SK-N-SH (cell line): ENCODE measurements around the gene HCN1. TPM values are rescaled to one million over a fixed set of nuclear protein-coding genes. Genes with fewer than 3 reads are reported as not detected.
"Not testable (repeated sequence)": the region's sequence is repeated elsewhere in the genome, so short reads cannot be mapped to it uniquely, and the experiment has no call there.

ENCODE experiments used
- CTCF ChIA-PET: fragments of 300-600, 350-600 bp; formaldehyde crosslinking; extraction: SDS; loops from one replicate; lab custom pipeline; 2021; lab: Yijun Ruan, JAX
- POLR2A ChIA-PET: fragments of 350-600 bp; sonication (Branson Sonifier 250); formaldehyde crosslinking; extraction: SDS; loops from one replicate; lab custom pipeline; 2020; ENCODE audit warnings: antibody characterized with exemption, inconsistent platforms; lab: Yijun Ruan, JAX
- DNase-seq: peaks from one replicate; pipeline ENCODE4 v3.0.0; 2012
- H2AFZ ChIP-seq: fragments of 200-600 bp; sonication (generic); 2 replicates; pipeline ENCODE4 v1.8.1; 2016; ENCODE audit warnings: antibody characterized with exemption, mild to moderate bottlenecking, low read depth
- H3F3A ChIP-seq: fragments of 200-600 bp; sonication (generic); replicated peaks from 2 replicates; pipeline ENCODE3; 2016; ENCODE audit warnings: antibody characterized with exemption, mild to moderate bottlenecking; ENCODE audit not compliant: insufficient read depth
- H3K27ac ChIP-seq, 2 experiments: fragments of 200-500 bp in 1 of 2; fragments of 200-600 bp in 1 of 2; sonication (Bioruptor generic) in 1 of 2; sonication (generic), shearing (Covaris generic) in 1 of 2; 2 replicates each; pipeline versions ENCODE4 v1.5.1 to v1.6.1; 2014 to 2016; ENCODE audit warnings: low read depth in 2 of 2, inconsistent platforms in 1 of 2, low read length in 1 of 2, mild to moderate bottlenecking in 1 of 2, mixed read lengths in 1 of 2
- H3K27me3 ChIP-seq: fragments of 200-600 bp; sonication (generic), shearing (Covaris generic); 2 replicates; pipeline ENCODE4 v1.6.1; 2016; ENCODE audit warnings: mixed run types; ENCODE audit not compliant: insufficient read depth
- H3K36me3 ChIP-seq, 2 experiments: fragments of 200-500 bp in 1 of 2; fragments of 200-600 bp in 1 of 2; sonication (Bioruptor generic) in 1 of 2; sonication (generic) in 1 of 2; replicated peaks in 1 of 2; 2 replicates each; pipeline versions ENCODE3 to v1.5.1; 2014 to 2016; ENCODE audit warnings: low read length in 1 of 2, mild to moderate bottlenecking in 1 of 2; ENCODE audit not compliant: insufficient read depth in 2 of 2, control insufficient read depth in 1 of 2
- H3K4me1 ChIP-seq, 2 experiments: fragments of 200-500 bp in 1 of 2; fragments of 200-600 bp in 1 of 2; sonication (Bioruptor generic) in 1 of 2; sonication (generic), shearing (Covaris generic) in 1 of 2; 2 replicates each; pipeline versions ENCODE4 v1.5.1 to v1.6.1; 2014 to 2016; ENCODE audit warnings: low read depth in 1 of 2, low read length in 1 of 2, mixed run types in 1 of 2; ENCODE audit not compliant: insufficient read depth in 2 of 2, control insufficient read depth in 1 of 2
- H3K4me2 ChIP-seq: fragments of 200-600 bp; sonication (generic), shearing (Covaris generic); 2 replicates; pipeline ENCODE4 v1.6.1; 2017; ENCODE audit warnings: mixed run types
- H3K4me3 ChIP-seq, 2 experiments: fragments of 200-500 bp in 1 of 2; fragments of 200-600 bp in 1 of 2; sonication (Bioruptor generic) in 1 of 2; sonication (generic), shearing (Covaris generic) in 1 of 2; 2 replicates each; pipeline versions ENCODE4 v1.5.1 to v1.8.1; 2014 to 2016; ENCODE audit warnings: low read depth in 2 of 2, inconsistent platforms in 1 of 2, low read length in 1 of 2, mild to moderate bottlenecking in 1 of 2, mixed read lengths in 1 of 2, moderate library complexity in 1 of 2
- H3K79me2 ChIP-seq: fragments of 200-600 bp; sonication (generic); 2 replicates; pipeline ENCODE4 v1.8.1; 2017; ENCODE audit warnings: mild to moderate bottlenecking; ENCODE audit not compliant: insufficient read depth
- H3K9ac ChIP-seq: fragments of 200-600 bp; sonication (generic); 2 replicates; pipeline ENCODE4 v1.6.1; 2017; ENCODE audit warnings: mixed run types
- H3K9me2 ChIP-seq: fragments of 200-600 bp; sonication (generic); 2 replicates; pipeline ENCODE4 v1.6.1; 2017; ENCODE audit warnings: mixed run types
- H3K9me3 ChIP-seq: fragments of 200-600 bp; sonication (generic); 2 replicates; pipeline ENCODE4 v1.6.1; 2017; ENCODE audit warnings: mixed run types, mild to moderate bottlenecking, moderate library complexity
- H4K20me1 ChIP-seq: fragments of 200-600 bp; sonication (generic); 2 replicates; pipeline ENCODE4 v1.6.1; 2017; ENCODE audit warnings: mild to moderate bottlenecking, mixed run types; ENCODE audit not compliant: insufficient read depth
- EP300 ChIP-seq, 2 experiments: IDR thresholded peaks; 2 replicates each; pipeline versions ENCODE4 v1.4.0 to v1.6.1; 2012; ENCODE audit warnings: borderline replicate concordance in 1 of 2, low read depth in 1 of 2, low read length in 1 of 2
- GATA2 ChIP-seq: sonication (generic); formaldehyde crosslinking; IDR thresholded peaks from 2 replicates; pipeline ENCODE4 v1.5.0; 2020; ENCODE audit warnings: mild to moderate bottlenecking, missing genetic modification reagents
- JUND ChIP-seq: IDR thresholded peaks from 2 replicates; pipeline ENCODE4 v1.4.0; 2012
- NFIC ChIP-seq: IDR thresholded peaks from 2 replicates; pipeline ENCODE4 v1.4.0; 2012; ENCODE audit warnings: borderline replicate concordance
- RCOR1 ChIP-seq: fragments of 150-350 bp; IDR thresholded peaks from 2 replicates; pipeline ENCODE4 v1.6.1; 2017; ENCODE audit warnings: antibody characterized with exemption, low read length
- USF2 ChIP-seq: fragments of 150-350 bp; IDR thresholded peaks from 2 replicates; pipeline ENCODE4 v1.6.1; 2017; ENCODE audit warnings: antibody characterized with exemption, low read length, low read depth, borderline replicate concordance
- YY1 ChIP-seq: IDR thresholded peaks from 2 replicates; pipeline ENCODE4 v1.4.0; 2012; ENCODE audit warnings: low read depth, mild to moderate bottlenecking
- WGBS: methylation state at CpG from one replicate; pipeline ENCODE4 v1.1.6; 2017; ENCODE audit warnings: low lambda C conversion rate; 5-methylcytosine and 5-hydroxymethylcytosine counted together
- polyA plus RNA-seq, 3 experiments: library from polyadenylated mRNA; depleted of rRNA; stranded (reverse); fragments of >200 nt; gene quantifications; 2 replicates each; pipeline ENCODE4 v1.2.3, GENCODE V29; 2012

The HCN1 gene
- polyA plus RNA-seq, 1 of the 3 experiments (the other 2 are of a cell fraction) = not detected

GRCh38 chr5:45382583-45382982 is 313.6 kb downstream of the HCN1 start:
- CTCF ChIA-PET = no interaction called here
- H3K4me3 ChIP-seq = no peak overlapping the region

GRCh38 chr5:45376417-45376816 is 319.8 kb downstream of the HCN1 start:
- POLR2A ChIA-PET = no interaction called here

More at GRCh38 chr5:45382583-45382982, 313.6 kb downstream of the HCN1 start:
- POLR2A ChIA-PET = no interaction called here
- no peak overlapping the region for H3K9ac ChIP-seq
- no peak overlapping the region for H3K27ac ChIP-seq
- H3K36me3 ChIP-seq = no peaks in the 10 kb centered on the region
- no peaks in the 10 kb centered on the region for H3K79me2 ChIP-seq
- H3K9me2 ChIP-seq = no peaks in the 10 kb centered on the region
- no peaks in the 10 kb centered on the region for H3K27me3 ChIP-seq
- no peaks in the 10 kb centered on the region for H3K9me3 ChIP-seq
- H3F3A ChIP-seq = peaks cover 16% of the 10 kb centered on the region
- WGBS = 62% methylated on average over 2 of the region's 2 CpGs
- DNase-seq = no peak
- H2AFZ ChIP-seq = no peak overlapping the region
- no peaks in the 10 kb centered on the region for H4K20me1 ChIP-seq
- TF ChIP-seq EP300 (IDR thresholded peaks at IDR 0.05; ENCODE audit: borderline replicate concordance in 1 of 2, low read depth in 1 of 2, low read length in 1 of 2) (no peak), USF2 (no peak)
- H3K4me1 ChIP-seq = peaks cover 0 to 23% of the 10 kb centered on the region in 2 experiments; a peak in 2 of 4 replicates
- H3K4me2 ChIP-seq = no peak overlapping the region

GRCh38 chr5:45372629-45373028 is 323.6 kb downstream of the HCN1 start:
- 81% methylated on average over 10 of the region's 10 CpGs for WGBS
- CTCF ChIA-PET = no interaction called here

More at GRCh38 chr5:45376417-45376816, 319.8 kb downstream of the HCN1 start:
- no peaks in the 10 kb centered on the region for H3K9me2 ChIP-seq
- H3K79me2 ChIP-seq = no peaks in the 10 kb centered on the region
- 0 out of 2 replicates have a peak, but pooled peaks have one; percentile 12 for TF ChIP-seq JUND
- TF ChIP-seq YY1 = no peak
- H3K36me3 ChIP-seq = no peaks in the 10 kb centered on the region
- H3K4me1 ChIP-seq = no peaks in the 10 kb centered on the region
- H3K27me3 ChIP-seq = no peaks in the 10 kb centered on the region
- H3F3A ChIP-seq = peaks cover 4% of the 10 kb centered on the region
- H3K4me3 ChIP-seq = no peak overlapping the region
- WGBS = 9% methylated on average over 2 of the region's 2 CpGs
- H3K9me3 ChIP-seq = no peaks in the 10 kb centered on the region
- no peak overlapping the region for H3K4me2 ChIP-seq
- no peak overlapping the region for H3K27ac ChIP-seq
- no peak for DNase-seq
- CTCF ChIA-PET = no interaction called here
- no peaks in the 10 kb centered on the region for H4K20me1 ChIP-seq
- no peak overlapping the region for H3K9ac ChIP-seq
- H2AFZ ChIP-seq = no peak overlapping the region

DNA sequence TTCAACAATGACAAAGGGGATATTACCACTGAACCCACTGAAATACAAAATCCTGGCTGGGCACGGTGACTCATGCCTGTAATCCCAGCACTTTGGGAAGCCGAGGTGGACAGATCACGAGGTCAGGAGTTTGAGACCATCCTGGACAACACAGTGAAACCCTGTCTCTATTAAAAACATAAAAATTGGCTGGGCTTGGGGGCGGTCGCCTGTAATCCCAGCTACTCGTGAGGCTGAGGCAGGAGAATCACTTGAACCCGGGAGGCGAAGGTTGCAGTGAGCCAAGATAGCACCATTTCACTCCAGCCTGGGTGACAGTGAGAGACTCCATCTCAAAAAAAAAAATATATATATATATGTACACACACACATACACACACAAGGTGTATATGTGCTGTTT is 324.8 kb downstream of the HCN1 start:
- H3K79me2 ChIP-seq, H3F3A ChIP-seq, H4K20me1 ChIP-seq, H3K36me3 ChIP-seq, H3K9me2 ChIP-seq, H2AFZ ChIP-seq, POLR2A ChIA-PET, H3K4me3 ChIP-seq, H3K27ac ChIP-seq, H3K4me1 ChIP-seq, H3K27me3 ChIP-seq, H3K4me2 ChIP-seq, H3K9ac ChIP-seq, DNase-seq, CTCF ChIA-PET, H3K9me3 ChIP-seq: not testable (repeated sequence)
- WGBS = 68% methylated on average over 8 of the region's 8 CpGs

More at GRCh38 chr5:45372629-45373028, 323.6 kb downstream of the HCN1 start:
- no peak overlapping the region for H3K9ac ChIP-seq
- no peaks in the 10 kb centered on the region for H4K20me1 ChIP-seq
- no peaks in the 10 kb centered on the region for H3K9me3 ChIP-seq
- DNase-seq = no peak
- no peak overlapping the region for H3K4me3 ChIP-seq
- H3K36me3 ChIP-seq = no peaks in the 10 kb centered on the region
- POLR2A ChIA-PET = no interaction called here
- peaks cover 4% of the 10 kb centered on the region for H3F3A ChIP-seq
- no peaks in the 10 kb centered on the region for H3K9me2 ChIP-seq
- H3K27ac ChIP-seq = no peak overlapping the region
- H2AFZ ChIP-seq = no peak overlapping the region
- H3K27me3 ChIP-seq = no peaks in the 10 kb centered on the region
- no peaks in the 10 kb centered on the region for H3K79me2 ChIP-seq
- TF ChIP-seq RCOR1 = no peak
- TF ChIP-seq GATA2 (CRISPR knock-in tag) = no peak
- no peak for TF ChIP-seq NFIC
- no peaks in the 10 kb centered on the region for H3K4me1 ChIP-seq
- H3K4me2 ChIP-seq = no peak overlapping the region
